Endothelial cell of umbilical vein (primary cell): ENCODE data around the gene COG4. TPM values are rescaled to one million over a fixed set of nuclear protein-coding genes. Genes with fewer than 3 reads are reported as not detected.

Source experiments
- BruUV-seq: library from RNA; stranded (reverse); fragments of 400-500 nt; replicated peaks from 2 replicates; lab custom pipeline; 2021; lab: Mats Ljungman, UMichigan
- CTCF ChIA-PET: fragments of 300-600, 350-600 bp; sonication (Branson Sonifier 250); formaldehyde crosslinking; loops from one replicate; lab custom pipeline; 2021; ENCODE audit warnings: antibody characterized with exemption, inconsistent platforms; lab: Charles Lee
- POLR2A ChIA-PET: fragments of 300-600, 350-600 bp; sonication (Branson Sonifier 250); formaldehyde crosslinking; loops from one replicate; lab custom pipeline; 2021; ENCODE audit warnings: antibody characterized with exemption, inconsistent platforms; lab: Charles Lee
- DNase-seq: peaks from one replicate; pipeline ENCODE4 v3.0.0-alpha.2; 2011; ENCODE audit warnings: low read depth, low spot score
- FAIRE-seq: peaks from 2 replicates; lab custom pipeline; 2011; peaks lifted over from hg19 to GRCh38; lab: Jason Lieb, UNC
- H2AFZ ChIP-seq: 2 replicates; pipeline ENCODE4 v1.6.0; 2012; ENCODE audit warnings: low read depth, low read length, control low read depth, inconsistent platforms
- H3K27ac ChIP-seq: 2 replicates; pipeline ENCODE4 v1.5.1; 2011; ENCODE audit warnings: low read depth, mild to moderate bottlenecking, control low read depth, low read length, moderate library complexity; ENCODE audit not compliant: insufficient read depth
- H3K27me3 ChIP-seq, 2 experiments: 2 replicates each; pipeline versions ENCODE4 v1.6.0 to v1.6.1; 2011; ENCODE audit warnings: low read length in 2 of 2, mixed read lengths in 1 of 2; ENCODE audit not compliant: control insufficient read depth in 2 of 2, insufficient read depth in 2 of 2
- H3K36me3 ChIP-seq, 2 experiments: 2 replicates in 1 of 2; 3 replicates in 1 of 2; pipeline ENCODE4 v1.5.1; 2011; ENCODE audit warnings: low read length in 2 of 2, mild to moderate bottlenecking in 1 of 2, moderate library complexity in 1 of 2; ENCODE audit not compliant: control insufficient read depth in 2 of 2, insufficient read depth in 2 of 2; ENCODE audit errors: extremely low read depth in 1 of 2
- H3K4me1 ChIP-seq: 3 replicates; pipeline ENCODE4 v1.5.1; 2011; ENCODE audit warnings: mild to moderate bottlenecking, low read length; ENCODE audit not compliant: control insufficient read depth, insufficient read depth; ENCODE audit errors: extremely low read depth
- H3K4me2 ChIP-seq: 2 replicates; pipeline ENCODE4 v1.6.1; 2011; ENCODE audit warnings: low read length, control low read depth, mixed read lengths; ENCODE audit not compliant: insufficient read depth
- H3K4me3 ChIP-seq, 3 experiments: fragments of 200-600 bp in 1 of 3; sonication (generic), shearing (Covaris generic) in 1 of 3; replicated peaks in 1 of 3; 2 replicates each; pipeline ENCODE4 v1.5.1; 2011 to 2016; ENCODE audit warnings: control low read depth in 3 of 3, low read length in 3 of 3, mild to moderate bottlenecking in 2 of 3, inconsistent platforms in 1 of 3, low read depth in 1 of 3, moderate library complexity in 1 of 3; ENCODE audit not compliant: insufficient read depth in 1 of 3
- H3K79me2 ChIP-seq: 2 replicates; pipeline ENCODE4 v1.6.0; 2012; ENCODE audit warnings: low read length, inconsistent platforms; ENCODE audit not compliant: control insufficient read depth, insufficient read depth
- H3K9ac ChIP-seq: replicated peaks from 2 replicates; pipeline ENCODE3; 2011; ENCODE audit warnings: low read length, control low read depth; ENCODE audit not compliant: insufficient read depth; ENCODE audit errors: extremely low read depth
- H3K9me1 ChIP-seq: replicated peaks from 3 replicates; pipeline ENCODE4 v1.6.0; 2011; ENCODE audit warnings: mild to moderate bottlenecking, low read length; ENCODE audit not compliant: control insufficient read depth, insufficient read depth; ENCODE audit errors: extremely low read depth
- H3K9me3 ChIP-seq: replicated peaks from 2 replicates; pipeline ENCODE4 v1.5.1; 2012; ENCODE audit warnings: low read length, inconsistent platforms; ENCODE audit not compliant: control insufficient read depth, insufficient read depth
- H4K20me1 ChIP-seq: replicated peaks from 2 replicates; pipeline ENCODE3; 2011; ENCODE audit warnings: mild to moderate bottlenecking, low read length; ENCODE audit not compliant: control insufficient read depth, insufficient read depth; ENCODE audit errors: extremely low read depth
- CTCF ChIP-seq, 2 donors: IDR thresholded peaks; 1 replicate in 1 of 2; 2 replicates in 1 of 2; pipeline ENCODE4 v1.5.1; 2011; ENCODE audit warnings: low read length in 2 of 2, mild to moderate bottlenecking in 2 of 2, moderate library complexity in 2 of 2, control low read depth in 1 of 2, inconsistent platforms in 1 of 2, low read depth in 1 of 2; ENCODE audit not compliant: insufficient read depth in 1 of 2; ENCODE audit errors: extremely low read depth in 1 of 2
- EZH2 ChIP-seq: IDR thresholded peaks from 2 replicates; pipeline ENCODE4 v1.6.1; 2012; ENCODE audit warnings: borderline replicate concordance, low read depth, mild to moderate bottlenecking, moderate library complexity, low read length, inconsistent platforms; ENCODE audit not compliant: severe bottlenecking
- FOS ChIP-seq: IDR thresholded peaks from 2 replicates; pipeline ENCODE4 v1.6.1; 2011; ENCODE audit warnings: mild to moderate bottlenecking, low read length, moderate library complexity, borderline replicate concordance; ENCODE audit not compliant: insufficient read depth
- GATA2 ChIP-seq: IDR thresholded peaks from 2 replicates; pipeline ENCODE4 v1.7.0; 2011; ENCODE audit warnings: low read depth, mild to moderate bottlenecking, moderate library complexity, mixed read lengths, low read length; ENCODE audit not compliant: insufficient read length, insufficient read depth
- JUN ChIP-seq: IDR thresholded peaks from 2 replicates; pipeline ENCODE4 v1.6.1; 2011; ENCODE audit warnings: borderline replicate concordance, low read depth; ENCODE audit not compliant: insufficient read length, insufficient read depth
- MAX ChIP-seq: IDR thresholded peaks from 2 replicates; pipeline ENCODE4 v1.6.1; 2011; ENCODE audit not compliant: insufficient read depth, insufficient read length
- MYC ChIP-seq: IDR thresholded peaks from one replicate; pipeline ENCODE4 v1.6.1; 2011; ENCODE audit warnings: mild to moderate bottlenecking, low read depth, low read length
- POLR2A ChIP-seq: IDR thresholded peaks from 2 replicates; pipeline ENCODE4 v1.6.1; 2012; ENCODE audit warnings: low read depth, mild to moderate bottlenecking, control low read depth, low read length
- POLR2AphosphoS5 ChIP-seq: IDR thresholded peaks from 2 replicates; pipeline ENCODE4 v1.6.1; 2012; ENCODE audit warnings: low read depth, mild to moderate bottlenecking, control low read depth, low read length, moderate library complexity; ENCODE audit not compliant: insufficient read depth
- dilution Hi-C: fragments of 300-500 bp; cut with MboI; formaldehyde crosslinking; loops from one replicate; pipeline ENCODE4 v1.15.0; 2019; ENCODE audit warnings: low sequenced_read_pairs; ENCODE audit not compliant: extremely low pct_ligation_motif_present
- intact Hi-C: fragments of 100-400 bp; cut with micrococcal nuclease; formaldehyde crosslinking; loops from one replicate; pipeline ENCODE4 v1.10.0; 2022
- polyA plus RNA-seq, 4 experiments: library from polyadenylated mRNA; depleted of rRNA in 3 of 4; stranded (reverse) in 3 of 4; unstranded in 1 of 4; fragments of >200 nt; gene quantifications; 2 replicates each; pipeline versions ENCODE4 v1.2.1 to v1.2.3, GENCODE V29; 2011 to 2012; ENCODE audit warnings: missing spikeins in 1 of 4
- total RNA-seq: library from RNA; stranded (reverse); gene quantifications from 2 replicates; pipeline ENCODE4 v1.2.3, GENCODE V29; 2021

The COG4 gene
- total and polyA plus RNA-seq, 2 donors (not counting 3 experiments of a cell fraction or from before 2014, with no cell fraction given), result 53.7 to 61.2 TPM

GRCh38 chr16:70472786-70473433 is 50.4 kb downstream of the COG4 start:
- Histone ChIP-seq H3K27me3 (no peaks in the 10 kb centered on the region), H3K9me3 (no peaks in the 10 kb centered on the region), H4K20me1 (no peaks in the 10 kb centered on the region), H3K4me3 (no peak overlapping the region), H2AFZ (no peak overlapping the region), H3K9me1 (no peaks in the 10 kb centered on the region), H3K27ac (no peak overlapping the region), H3K79me2 (no peaks in the 10 kb centered on the region), H3K9ac (no peak overlapping the region), H3K4me2 (no peak overlapping the region), H3K4me1 (peaks cover 14% of the 10 kb centered on the region), H3K36me3 (no peaks in the 10 kb centered on the region)
- intact Hi-C loops (no loop called here), dilution Hi-C loops (no loop called here)
- ChIA-PET CTCF (interaction anchor here (1.2 kb wide), 1 partner anchor 103 kb away, joined by 4 read pairs; no protein-coding TSS in a partner anchor), POLR2A (interaction anchor here (0.6 kb wide), 1 partner anchor 39 kb away, joined by 3 read pairs; no protein-coding TSS in a partner anchor)
- no TSS peak for BruUV-seq
- no peak for DNase-seq
- no peak for FAIRE-seq
- TF ChIP-seq POLR2AphosphoS5 (no peak), FOS (no peak), MAX (no peak), CTCF (IDR thresholded peaks at IDR 0.05; ENCODE audit: extremely low read depth in 1 of 2, insufficient read depth in 1 of 2, low read depth in 1 of 2, low read length in 2 of 2) (no peak), POLR2A (no peak), EZH2 (no peak), JUN (no peak), GATA2 (no peak), MYC (no peak)
